T-helper 2 cell treated with Interferon-gamma antibody and Interleukin-4, amounts not matched to agents 5 μg/mL and 100 μg/mL, for 36 hours (primary cell): ENCODE measurements around the gene MTUS2.

Experiments
- DNase-seq: peaks from one replicate; pipeline ENCODE4 v3.0.0; 2021; ENCODE audit warnings: low spot score
- H3K27ac Mint-ChIP-seq: one replicate; pipeline ENCODE4 v1.8.0; 2021; ENCODE audit warnings: mild to moderate bottlenecking, mixed read lengths
- H3K27me3 Mint-ChIP-seq: one replicate; pipeline ENCODE4 v1.8.0; 2021; ENCODE audit warnings: low read depth, mixed read lengths
- H3K36me3 Mint-ChIP-seq: one replicate; pipeline ENCODE4 v1.8.0; 2021; ENCODE audit warnings: low read depth, mixed read lengths
- H3K4me1 Mint-ChIP-seq: one replicate; pipeline ENCODE4 v1.8.0; 2021; ENCODE audit warnings: low read depth, mixed read lengths
- H3K4me3 Mint-ChIP-seq: one replicate; pipeline ENCODE4 v1.8.0; 2022; ENCODE audit warnings: mild to moderate bottlenecking, moderate library complexity, mixed read lengths
- H3K9me3 Mint-ChIP-seq: one replicate; pipeline ENCODE4 v1.8.0; 2021; ENCODE audit warnings: mixed read lengths

MTUS2 gene

DNA sequence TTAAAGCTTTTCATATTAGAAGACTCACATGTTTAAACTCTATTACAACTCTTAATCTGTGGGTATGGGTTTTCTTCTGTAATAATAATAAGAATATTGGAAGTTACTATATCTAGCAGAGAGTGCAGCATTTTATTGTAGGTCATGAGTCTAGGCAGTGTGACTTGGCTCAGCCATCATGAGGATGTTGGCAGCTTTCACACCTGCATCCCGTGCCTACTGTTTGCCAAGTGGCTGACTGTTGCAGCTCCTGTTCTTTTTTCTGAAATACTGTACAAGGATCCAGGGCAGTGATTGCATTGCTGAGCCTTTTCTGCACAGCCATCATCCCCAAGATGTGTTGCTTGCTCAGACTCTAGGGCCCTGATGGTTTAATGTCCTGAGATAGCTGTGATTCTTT is 47.4 kb downstream of the MTUS2 start:
- Mint-ChIP-seq H3K27me3 (no peaks in the 10 kb centered on the region), H3K4me3 (no peak overlapping the region), H3K9me3 (peaks cover 11% of the 10 kb centered on the region), H3K36me3 (no peaks in the 10 kb centered on the region), H3K4me1 (no peaks in the 10 kb centered on the region), H3K27ac (no peak overlapping the region)
- no peak for DNase-seq

DNA sequence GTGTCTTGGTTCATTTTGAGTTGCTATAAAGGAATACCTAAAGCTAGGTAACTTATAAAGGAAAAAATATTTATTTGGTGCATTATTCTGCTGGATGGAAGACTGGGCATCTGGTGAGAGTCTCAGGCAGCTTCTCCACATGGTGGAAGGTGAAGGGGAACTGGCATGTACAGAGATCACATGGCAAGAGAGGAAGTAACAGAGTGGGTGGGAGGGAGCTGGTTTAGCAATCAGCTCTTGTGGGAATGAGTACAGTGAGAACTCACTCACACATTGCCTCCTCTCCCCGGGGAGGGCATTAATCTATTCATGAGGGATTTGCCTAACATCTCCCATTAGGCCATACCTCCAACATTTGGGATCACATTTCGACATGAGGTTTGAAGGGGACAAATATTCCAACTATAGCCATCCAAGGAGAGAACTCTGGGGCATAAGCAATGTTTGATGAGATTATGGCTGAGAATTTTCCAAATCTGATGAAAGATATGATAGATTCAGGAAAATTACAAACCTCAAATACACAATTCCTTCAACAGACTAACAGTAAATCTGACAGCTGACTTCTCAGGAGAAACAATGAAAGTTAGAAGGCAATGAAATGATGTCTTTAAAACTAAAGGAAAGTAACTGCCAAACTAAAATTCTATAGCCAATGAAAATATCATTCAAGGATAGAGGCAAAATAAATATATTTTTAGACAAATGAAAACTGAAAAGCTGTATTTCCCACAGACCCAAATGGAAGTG is 52.5 kb downstream of the MTUS2 start:
- Mint-ChIP-seq H3K27me3 (no peaks in the 10 kb centered on the region), H3K27ac (no peak overlapping the region), H3K9me3 (peaks cover 18% of the 10 kb centered on the region), H3K4me3 (no peak overlapping the region), H3K4me1 (no peaks in the 10 kb centered on the region), H3K36me3 (no peaks in the 10 kb centered on the region)
- DNase-seq, result no peak

DNA sequence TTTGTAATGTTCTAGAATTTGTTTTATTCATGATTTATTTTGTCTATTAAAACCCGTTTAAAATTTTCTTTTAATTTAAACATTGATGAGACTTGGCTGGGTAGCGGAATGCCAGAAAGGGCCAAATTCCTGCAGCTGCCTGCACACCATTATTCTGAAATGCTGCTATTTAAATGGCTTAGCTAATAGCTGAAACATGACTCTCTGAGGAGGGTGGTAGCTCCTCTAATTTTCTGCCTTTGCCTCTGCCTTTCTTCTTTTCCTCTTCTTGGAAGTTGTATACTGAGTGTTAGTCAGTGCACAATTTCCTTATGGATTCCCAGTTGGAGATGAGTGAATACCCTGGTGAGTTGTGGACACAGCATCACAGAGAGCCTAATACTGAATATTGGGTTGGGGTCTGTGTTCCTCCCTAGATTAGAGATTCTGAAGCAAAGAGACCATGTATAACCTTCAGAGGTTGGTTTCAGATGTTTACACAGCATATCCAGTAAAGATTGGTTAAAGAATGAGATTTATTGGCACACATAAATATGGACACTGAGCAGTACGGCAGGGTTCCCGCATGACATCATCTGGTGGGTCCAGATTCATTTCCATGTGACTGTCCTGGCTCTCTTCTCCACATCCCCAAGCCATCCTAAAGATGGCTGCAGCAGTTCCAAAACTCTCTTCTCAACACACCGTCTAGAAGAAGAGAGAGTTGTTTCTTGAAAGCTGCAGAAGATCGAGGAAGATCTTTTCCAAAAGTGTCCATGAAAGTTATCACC is 55.9 kb downstream of the MTUS2 start:
- H3K4me3 Mint-ChIP-seq, result no peak overlapping the region
- H3K9me3 Mint-ChIP-seq, result peaks cover 18% of the 10 kb centered on the region
- H3K27ac Mint-ChIP-seq, result no peak overlapping the region
- no peaks in the 10 kb centered on the region for H3K4me1 Mint-ChIP-seq
- DNase-seq, result no peak
- H3K36me3 Mint-ChIP-seq, result no peaks in the 10 kb centered on the region
- H3K27me3 Mint-ChIP-seq, result no peaks in the 10 kb centered on the region

DNA sequence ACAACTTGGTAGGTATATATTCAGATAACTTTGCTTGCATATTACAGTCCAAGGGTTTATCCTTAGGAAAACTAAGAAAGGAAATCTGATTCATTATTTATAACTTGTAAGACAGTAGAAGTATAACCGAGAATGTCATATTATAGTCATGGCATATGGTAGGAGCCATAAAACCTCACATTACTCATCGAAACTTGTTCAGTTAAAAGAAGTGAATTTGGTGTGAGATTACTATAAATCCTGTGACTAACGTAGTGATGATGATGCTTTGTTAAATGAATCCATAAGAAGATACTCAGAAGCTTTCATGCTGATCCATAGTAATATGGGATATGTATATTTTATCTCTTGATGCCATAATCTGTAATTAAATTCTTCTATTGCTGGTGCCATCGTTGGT is 57.3 kb downstream of the MTUS2 start:
- Mint-ChIP-seq H3K4me1 (no peaks in the 10 kb centered on the region), H3K9me3 (peaks cover 9% of the 10 kb centered on the region), H3K27me3 (no peaks in the 10 kb centered on the region), H3K36me3 (no peaks in the 10 kb centered on the region), H3K27ac (no peak overlapping the region), H3K4me3 (no peak overlapping the region)
- DNase-seq, result no peak

GRCh38 chr13:28885181-28885580 is 65.0 kb downstream of the MTUS2 start:
- no peaks in the 10 kb centered on the region for H3K4me1 Mint-ChIP-seq
- H3K9me3 Mint-ChIP-seq, result no peaks in the 10 kb centered on the region
- no peak overlapping the region for H3K27ac Mint-ChIP-seq
- no peaks in the 10 kb centered on the region for H3K36me3 Mint-ChIP-seq
- DNase-seq, result no peak
- no peak overlapping the region for H3K4me3 Mint-ChIP-seq
- H3K27me3 Mint-ChIP-seq, result no peaks in the 10 kb centered on the region

- no peak for DNase-seq
- Mint-ChIP-seq H3K27ac (no peak overlapping the region), H3K4me1 (no peaks in the 10 kb centered on the region), H3K4me3 (no peak overlapping the region), H3K27me3 (no peaks in the 10 kb centered on the region), H3K36me3 (no peaks in the 10 kb centered on the region), H3K9me3 (no peaks in the 10 kb centered on the region)
Measured at GRCh38 chr13:28889086-28889732, 69.1 kb downstream of the MTUS2 start.

DNA sequence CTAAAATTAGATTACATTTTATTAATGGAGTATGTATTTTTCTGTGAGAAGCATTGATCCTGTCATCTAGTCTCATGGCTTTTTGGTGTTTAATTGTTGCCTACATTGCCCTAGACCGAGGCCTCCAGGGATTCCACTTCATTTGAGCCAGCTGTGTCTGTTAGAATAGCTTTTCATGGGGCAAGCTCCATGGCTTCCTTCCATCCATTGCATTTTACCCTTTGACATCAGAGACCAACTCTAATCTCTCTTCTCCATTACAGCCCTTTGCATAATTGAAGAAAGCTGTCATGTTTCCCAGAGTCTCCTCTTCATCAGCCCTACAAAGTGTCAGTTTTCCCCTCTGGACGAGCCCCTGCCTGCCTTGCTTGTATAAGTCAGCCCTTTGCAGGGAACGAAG is 70.6 kb downstream of the MTUS2 start:
- no peak overlapping the region for H3K4me3 Mint-ChIP-seq
- H3K4me1 Mint-ChIP-seq, result no peaks in the 10 kb centered on the region
- H3K9me3 Mint-ChIP-seq, result peaks cover 7% of the 10 kb centered on the region
- DNase-seq, result no peak
- no peaks in the 10 kb centered on the region for H3K36me3 Mint-ChIP-seq
- H3K27me3 Mint-ChIP-seq, result no peaks in the 10 kb centered on the region
- H3K27ac Mint-ChIP-seq, result no peak overlapping the region

- Mint-ChIP-seq H3K4me3 (no peak overlapping the region), H3K27me3 (no peaks in the 10 kb centered on the region), H3K36me3 (no peaks in the 10 kb centered on the region), H3K27ac (no peak overlapping the region), H3K9me3 (peaks cover 56% of the 10 kb centered on the region), H3K4me1 (no peaks in the 10 kb centered on the region)
- no peak for DNase-seq
Measured at GRCh38 chr13:28918030-28918429, 97.9 kb downstream of the MTUS2 start.

DNA sequence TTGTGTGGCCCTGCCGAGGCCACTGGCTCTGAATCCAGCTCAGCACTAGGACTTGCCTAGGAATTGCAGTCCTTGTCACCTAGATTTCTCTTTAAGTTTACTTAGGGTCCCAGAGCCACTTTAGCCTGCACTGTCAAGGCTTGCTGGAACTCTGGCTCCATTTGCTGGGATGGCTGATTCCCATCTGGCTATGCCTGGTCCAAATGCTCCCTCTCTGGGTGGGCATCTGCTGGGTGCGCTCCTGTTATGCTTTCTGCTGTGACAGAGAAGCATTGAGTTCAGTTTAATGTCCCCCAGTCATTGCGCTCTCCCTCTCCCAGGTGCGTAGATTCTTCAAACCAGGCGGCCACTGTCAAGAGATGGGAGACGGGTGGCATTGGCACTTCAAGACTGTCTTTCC is 102.2 kb downstream of the MTUS2 start:
- Mint-ChIP-seq H3K36me3 (no peaks in the 10 kb centered on the region), H3K4me1 (no peaks in the 10 kb centered on the region), H3K27me3 (no peaks in the 10 kb centered on the region), H3K4me3 (no peak overlapping the region), H3K9me3 (peaks cover 24% of the 10 kb centered on the region), H3K27ac (no peak overlapping the region)
- DNase-seq, result no peak

DNA sequence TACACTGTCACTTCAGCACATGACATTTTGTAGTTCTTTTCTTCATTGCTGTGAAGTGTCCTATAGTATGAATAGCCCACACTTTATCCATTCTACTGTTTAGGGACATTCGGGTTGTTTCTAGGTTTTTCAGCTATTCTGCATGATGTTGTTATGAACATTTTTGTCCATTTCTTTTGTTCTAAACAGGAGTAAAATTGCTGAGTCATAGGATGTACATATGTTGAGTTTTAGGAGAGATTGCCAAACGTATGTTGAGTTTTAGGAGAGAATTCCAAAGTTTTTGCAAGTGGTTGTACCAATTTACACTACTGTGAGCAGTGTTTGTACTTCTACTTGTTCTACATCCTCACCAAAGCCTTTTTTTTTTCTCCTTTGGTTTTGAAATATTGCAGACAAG is 115.0 kb downstream of the MTUS2 start:
- H3K36me3 Mint-ChIP-seq, result no peaks in the 10 kb centered on the region
- DNase-seq, result no peak
- no peak overlapping the region for H3K27ac Mint-ChIP-seq
- no peaks in the 10 kb centered on the region for H3K9me3 Mint-ChIP-seq
- no peaks in the 10 kb centered on the region for H3K27me3 Mint-ChIP-seq
- no peak overlapping the region for H3K4me3 Mint-ChIP-seq
- no peaks in the 10 kb centered on the region for H3K4me1 Mint-ChIP-seq

GRCh38 chr13:28942906-28943305 is 122.8 kb downstream of the MTUS2 start:
- no peaks in the 10 kb centered on the region for H3K27me3 Mint-ChIP-seq
- no peak overlapping the region for H3K4me3 Mint-ChIP-seq
- no peaks in the 10 kb centered on the region for H3K4me1 Mint-ChIP-seq
- H3K36me3 Mint-ChIP-seq, result no peaks in the 10 kb centered on the region
- no peaks in the 10 kb centered on the region for H3K9me3 Mint-ChIP-seq
- no peak overlapping the region for H3K27ac Mint-ChIP-seq
- no peak for DNase-seq

DNA sequence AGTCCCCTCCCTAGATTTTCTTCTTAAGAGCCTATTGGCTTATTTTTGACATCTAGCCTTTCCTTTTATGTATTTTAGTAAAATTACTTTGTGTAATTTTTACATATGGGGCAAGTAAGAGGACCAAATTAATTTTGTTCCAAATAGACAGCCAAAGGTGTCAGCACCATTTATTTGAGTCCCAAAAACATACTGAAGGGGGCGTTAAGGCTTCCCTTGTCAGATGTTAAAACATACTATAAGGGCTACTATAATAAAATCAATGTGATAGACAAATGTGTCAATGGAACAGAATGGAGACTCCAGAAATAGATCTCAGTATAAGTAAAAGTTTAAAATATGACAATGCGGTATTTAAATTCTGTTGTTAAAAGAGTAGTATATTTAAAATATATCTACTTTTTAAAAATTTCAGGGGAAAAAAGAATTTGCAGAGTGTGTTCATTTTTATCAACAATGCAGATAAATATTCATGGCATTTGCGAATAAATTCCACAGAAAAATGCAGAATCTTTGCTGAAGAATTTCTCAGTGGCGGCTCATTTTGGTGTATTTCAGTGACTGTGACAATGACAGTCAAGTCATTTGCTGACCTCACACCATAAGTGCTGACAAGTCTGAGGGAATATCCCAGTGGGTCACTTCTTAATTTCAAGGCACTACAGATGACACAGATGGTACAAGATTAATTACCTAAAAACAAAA is 133.7 kb downstream of the MTUS2 start:
- DNase-seq, result no peak
- H3K9me3 Mint-ChIP-seq, result no peaks in the 10 kb centered on the region
- H3K4me1 Mint-ChIP-seq, result no peaks in the 10 kb centered on the region
- no peaks in the 10 kb centered on the region for H3K27me3 Mint-ChIP-seq
- H3K27ac Mint-ChIP-seq, result no peak overlapping the region
- H3K4me3 Mint-ChIP-seq, result no peak overlapping the region
- H3K36me3 Mint-ChIP-seq, result no peaks in the 10 kb centered on the region

GRCh38 chr13:28954419-28954725 is 134.2 kb downstream of the MTUS2 start:
- H3K36me3 Mint-ChIP-seq, result no peaks in the 10 kb centered on the region
- H3K4me3 Mint-ChIP-seq, result no peak overlapping the region
- H3K4me1 Mint-ChIP-seq, result no peaks in the 10 kb centered on the region

GRCh38 chr13:28954810-28955209 is 134.7 kb downstream of the MTUS2 start:
- DNase-seq, result no peak
- Mint-ChIP-seq H3K36me3 (no peaks in the 10 kb centered on the region), H3K27me3 (no peaks in the 10 kb centered on the region), H3K4me1 (no peaks in the 10 kb centered on the region), H3K4me3 (no peak overlapping the region), H3K27ac (no peak overlapping the region), H3K9me3 (no peaks in the 10 kb centered on the region)

More at GRCh38 chr13:28954419-28954725, 134.2 kb downstream of the MTUS2 start:
- DNase-seq, result no peak
- Mint-ChIP-seq H3K27ac (no peak overlapping the region), H3K9me3 (no peaks in the 10 kb centered on the region), H3K27me3 (no peaks in the 10 kb centered on the region)
